Measurements from ENCODE around the gene GKN1.

DNA sequence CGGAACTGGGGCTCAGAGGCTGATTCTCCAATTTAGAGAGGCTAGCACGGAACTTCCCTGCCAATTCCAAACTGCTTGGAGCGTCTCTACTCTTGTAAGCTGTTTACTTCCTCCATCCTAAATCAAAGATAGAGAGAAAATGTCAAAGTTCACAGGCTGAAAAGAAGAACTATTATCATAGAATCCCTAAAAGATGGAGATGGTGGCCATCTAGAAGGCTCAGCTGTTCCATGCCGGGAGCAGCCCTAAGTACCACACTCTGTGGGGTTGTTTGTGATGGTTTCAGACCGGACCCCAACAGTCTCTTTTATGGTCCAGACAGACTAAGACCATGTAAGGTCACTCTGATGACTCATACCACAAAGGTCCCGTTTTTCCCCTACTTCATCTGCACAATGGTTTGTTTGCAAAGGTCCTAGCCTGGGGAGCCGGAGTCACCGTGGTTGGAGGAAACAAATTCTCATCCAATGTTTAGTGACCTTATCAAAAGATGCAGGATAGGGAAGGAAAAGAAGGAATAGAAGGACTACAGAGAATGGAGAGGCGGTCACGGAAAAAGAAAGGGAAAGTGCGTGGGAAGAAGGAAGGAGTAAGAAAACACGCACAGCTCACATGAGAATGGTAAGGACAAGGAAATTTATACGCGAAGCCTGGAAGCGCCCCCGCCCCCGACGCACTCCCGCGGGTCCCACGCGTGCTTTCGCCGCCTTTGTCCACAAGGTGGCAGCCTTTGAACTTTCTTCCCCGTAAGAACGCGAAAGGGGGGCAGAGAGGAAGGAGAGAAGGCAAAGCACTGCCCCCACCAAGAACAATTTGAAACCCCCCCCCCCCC lies 38.1 kb downstream of the GKN1 start:
- TF ChIP-seq, protein P1, sequence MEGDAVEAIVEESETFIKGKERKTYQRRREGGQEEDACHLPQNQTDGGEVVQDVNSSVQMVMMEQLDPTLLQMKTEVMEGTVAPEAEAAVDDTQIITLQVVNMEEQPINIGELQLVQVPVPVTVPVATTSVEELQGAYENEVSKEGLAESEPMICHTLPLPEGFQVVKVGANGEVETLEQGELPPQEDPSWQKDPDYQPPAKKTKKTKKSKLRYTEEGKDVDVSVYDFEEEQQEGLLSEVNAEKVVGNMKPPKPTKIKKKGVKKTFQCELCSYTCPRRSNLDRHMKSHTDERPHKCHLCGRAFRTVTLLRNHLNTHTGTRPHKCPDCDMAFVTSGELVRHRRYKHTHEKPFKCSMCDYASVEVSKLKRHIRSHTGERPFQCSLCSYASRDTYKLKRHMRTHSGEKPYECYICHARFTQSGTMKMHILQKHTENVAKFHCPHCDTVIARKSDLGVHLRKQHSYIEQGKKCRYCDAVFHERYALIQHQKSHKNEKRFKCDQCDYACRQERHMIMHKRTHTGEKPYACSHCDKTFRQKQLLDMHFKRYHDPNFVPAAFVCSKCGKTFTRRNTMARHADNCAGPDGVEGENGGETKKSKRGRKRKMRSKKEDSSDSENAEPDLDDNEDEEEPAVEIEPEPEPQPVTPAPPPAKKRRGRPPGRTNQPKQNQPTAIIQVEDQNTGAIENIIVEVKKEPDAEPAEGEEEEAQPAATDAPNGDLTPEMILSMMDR (IDR thresholded peaks at IDR 0.05; ENCODE audit: low read depth, low read length): peak; percentile 56
- no peak for TF ChIP-seq POLR2A (IDR thresholded peaks at IDR 0.05; ENCODE audit: extremely low read depth, insufficient read length)
- TF ChIP-seq, protein P2, sequence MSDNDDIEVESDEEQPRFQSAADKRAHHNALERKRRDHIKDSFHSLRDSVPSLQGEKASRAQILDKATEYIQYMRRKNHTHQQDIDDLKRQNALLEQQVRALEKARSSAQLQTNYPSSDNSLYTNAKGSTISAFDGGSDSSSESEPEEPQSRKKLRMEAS (IDR thresholded peaks at IDR 0.05; ENCODE audit: low read depth, low read length): peak; percentile 63
- no peak for TF ChIP-seq MYC (IDR thresholded peaks at IDR 0.05; ENCODE audit: low read depth, low read length)
